Fibroblast of the aortic adventitia (primary cell): ENCODE results near the gene TRPV5. TPM values are rescaled to one million over a fixed set of nuclear protein-coding genes. Genes with fewer than 3 reads are reported as not detected.

Source experiments
- DNase-seq: peaks from one replicate; pipeline ENCODE4 v3.0.0-alpha.2; 2010; ENCODE audit warnings: low read depth
- H3K4me3 ChIP-seq: 2 replicates; pipeline ENCODE4 v1.5.1; 2011; ENCODE audit warnings: low read depth, mild to moderate bottlenecking, control low read depth, low read length, moderate library complexity
- CTCF ChIP-seq: IDR thresholded peaks from 2 replicates; pipeline ENCODE4 v1.5.1; 2011; ENCODE audit warnings: mild to moderate bottlenecking, low read length, control low read depth, inconsistent platforms; ENCODE audit not compliant: insufficient read depth
- total RNA-seq: library from RNA; depleted of rRNA; stranded (reverse); fragments of >200 nt; gene quantifications from 2 replicates; pipeline ENCODE4 v1.2.3, GENCODE V29; 2012; ENCODE audit warnings: low replicate concordance

Gene TRPV5
- total RNA-seq, 1 donor = not detected

- DNase-seq = no peak
- TF ChIP-seq CTCF = no peak
- H3K4me3 ChIP-seq = no peak overlapping the region
These were observed 59.7 kb downstream of the TRPV5 start for GRCh38 chr7:142873871-142874270.

GRCh38 chr7:142873281-142873784, 60.2 kb downstream of the TRPV5 start:
- DNase-seq = peak; percentile 7
- TF ChIP-seq CTCF = peak; percentile 53

GRCh38 chr7:142872106-142872675, 61.4 kb downstream of the TRPV5 start:
- TF ChIP-seq CTCF = no peak
- no peak overlapping the region for H3K4me3 ChIP-seq
- DNase-seq = no peak

More at GRCh38 chr7:142873281-142873784, 60.2 kb downstream of the TRPV5 start:
- H3K4me3 ChIP-seq = no peak overlapping the region

GRCh38 chr7:142871260-142872105, 62.1 kb downstream of the TRPV5 start:
- TF ChIP-seq CTCF = no peak
- DNase-seq = no peak
- H3K4me3 ChIP-seq = no peak overlapping the region

- H3K4me3 ChIP-seq = no peak overlapping the region
- no peak for TF ChIP-seq CTCF
- no peak for DNase-seq
These were observed 62.8 kb downstream of the TRPV5 start for GRCh38 chr7:142870566-142871259.

- TF ChIP-seq CTCF = no peak
- H3K4me3 ChIP-seq = no peak overlapping the region
- DNase-seq = no peak
These were observed 63.4 kb downstream of the TRPV5 start for GRCh38 chr7:142870147-142870559.
